ENCODE measurements around the gene THPO. TPM values are rescaled to one million over a fixed set of nuclear protein-coding genes. Genes with fewer than 3 reads are reported as not detected.
A peak's percentile ranks its signal among the peaks of the same experiment; 100 is the strongest.

THPO gene
- total RNA-seq, 1 donor from 2014 or later, result 68.1 TPM

GRCh38 chr3:184384856-184385422, 6.9 kb upstream of the THPO start:
- DNase-seq, result no peak

GRCh38 chr3:184384342-184384741, 6.3 kb upstream of the THPO start:
- no peak for DNase-seq

- no peak for DNase-seq
Observed at GRCh38 chr3:184383033-184383740, 5.2 kb upstream of the THPO start.

- DNase-seq, result no peak
Observed at GRCh38 chr3:184382326-184383032, 4.5 kb upstream of the THPO start.

- no peak for DNase-seq
Observed at GRCh38 chr3:184381261-184382224, 3.5 kb upstream of the THPO start.

- peak; percentile 21 for DNase-seq
Observed at GRCh38 chr3:184380627-184381260, 2.7 kb upstream of the THPO start.

- DNase-seq, result peak; percentile 52
Observed at GRCh38 chr3:184380185-184380626, 2.2 kb upstream of the THPO start.

GRCh38 chr3:184379358-184380184, 1.6 kb upstream of the THPO start, which contains the start of gene CHRD:
Gene CHRD (plus strand): TSS chr3:184380054. CDS start chr3:184380319, 265 bp downstream.
- DNase-seq, result no peak

- peak; percentile 25 for DNase-seq
Observed at GRCh38 chr3:184378651-184379357, 797 bp upstream of the THPO start.

GRCh38 chr3:184377374-184377773, 633 bp downstream of the THPO start:
- DNase-seq, result no peak

- DNase-seq, result no peak
Observed at GRCh38 chr3:184375747-184376461, 2.1 kb downstream of the THPO start.

GRCh38 chr3:184373422-184373821, 4.6 kb downstream of the THPO start:
- no peak for DNase-seq

GRCh38 chr3:184372911-184373310, 5.1 kb downstream of the THPO start:
- no peak for DNase-seq

GRCh38 chr3:184372296-184372821, 5.6 kb downstream of the THPO start:
- DNase-seq, result no peak

- peak; percentile 78 for DNase-seq
Observed at GRCh38 chr3:184371570-184372018, 6.4 kb downstream of the THPO start.

- DNase-seq, result no peak
Observed at GRCh38 chr3:184368586-184369183, 9.3 kb downstream of the THPO start.

GRCh38 chr3:184368116-184368515, 9.9 kb downstream of the THPO start:
- DNase-seq, result no peak

- DNase-seq, result no peak
Observed at GRCh38 chr3:184366619-184367289, 11.3 kb downstream of the THPO start.

All from skin of body (tissue), 2 donors.